ENCODE data around the gene TM6SF1. TPM values are rescaled to one million over a fixed set of nuclear protein-coding genes. Genes with fewer than 3 reads are reported as not detected.

TM6SF1 gene
- total and polyA plus RNA-seq, 2 experiments from 2014 or later = 0.14 TPM; not detected in 1

DNA sequence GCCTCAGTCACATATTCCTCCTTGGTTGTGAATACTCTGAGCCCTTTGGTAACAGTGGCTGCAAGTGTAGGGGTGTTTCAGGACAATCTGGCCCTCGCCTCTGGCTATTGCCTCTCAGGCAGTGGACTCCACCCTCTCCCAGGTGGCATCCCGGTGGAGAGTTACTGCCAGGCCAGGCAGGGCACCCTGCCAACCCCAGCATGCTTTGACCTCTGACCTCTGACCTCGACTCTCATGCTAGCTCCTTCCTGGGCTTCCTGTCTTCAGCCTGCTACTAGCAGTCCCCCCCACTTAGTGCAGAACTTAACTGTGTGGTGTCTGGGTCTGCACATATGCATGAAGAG is 5.5 kb downstream of the TM6SF1 start:
- Histone ChIP-seq H3K36me3 (ENCODE audit: low read depth) (no peaks in the 10 kb centered on the region), H2AFZ (no peak overlapping the region), H3K4me1 (ENCODE audit: insufficient read depth) (no peaks in the 10 kb centered on the region), H3K9ac (no peak overlapping the region), H3K27ac (no peak overlapping the region), H3K9me3 (ENCODE audit: low read depth) (no peaks in the 10 kb centered on the region), H3K4me3 (no peak overlapping the region), H3K27me3 (replicated peaks; ENCODE audit: insufficient read depth) (peaks cover 22% of the 10 kb centered on the region), H4K20me1 (ENCODE audit: insufficient read depth) (no peaks in the 10 kb centered on the region), H3K9me2 (ENCODE audit: insufficient read depth) (no peaks in the 10 kb centered on the region), H3K4me2 (ENCODE audit: unreplicated experiment) (no peak overlapping the region), H3K79me2 (ENCODE audit: insufficient read depth) (no peaks in the 10 kb centered on the region), H3F3A (ENCODE audit: insufficient read depth) (no peaks in the 10 kb centered on the region)
- no peak for TF ChIP-seq EZH2 (IDR thresholded peaks at IDR 0.05; ENCODE audit: insufficient read depth, poor library complexity, severe bottlenecking)
- TF ChIP-seq EZH2phosphoT487 (IDR thresholded peaks at IDR 0.05; ENCODE audit: insufficient read depth, low read depth) = no peak
- in situ Hi-C loops (cut with MboI) = no loop called here
- WGBS, 2 experiments (ENCODE audit: low coverage in 1 of 2, low lambda C conversion rate in 2 of 2, missing lambda C conversion rate in 2 of 2) = 66 to 71% methylated on average over 3 of the region's 3 CpGs
- no peak for DNase-seq

GRCh38 chr15:83113881-83114674 is 6.6 kb downstream of the TM6SF1 start:
- H3K4me2 ChIP-seq (ENCODE audit: unreplicated experiment) = no peak overlapping the region
- no peaks in the 10 kb centered on the region for H3K4me1 ChIP-seq (ENCODE audit: insufficient read depth)

DNA sequence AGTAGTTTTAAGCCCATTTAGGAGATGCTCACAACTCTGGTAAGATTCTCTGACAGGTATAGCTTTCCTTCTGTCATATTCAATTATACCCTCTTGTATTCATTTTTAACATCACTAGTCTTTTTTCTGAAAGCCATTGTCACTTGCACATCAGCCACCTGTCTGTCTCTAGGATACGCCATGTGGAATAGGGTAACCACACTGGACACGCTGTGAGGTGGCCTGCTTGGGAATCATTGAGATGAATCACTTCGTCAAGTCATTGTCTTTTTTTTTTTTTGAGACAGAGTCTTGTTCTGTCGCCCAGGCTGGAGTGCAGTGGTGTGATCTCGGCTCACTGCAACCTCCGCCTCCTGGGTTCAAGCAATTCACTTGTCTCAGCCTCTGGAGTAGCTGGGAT is 7.4 kb downstream of the TM6SF1 start:
- no peak for DNase-seq
- no peaks in the 10 kb centered on the region for H3K79me2 ChIP-seq (ENCODE audit: insufficient read depth)
- in situ Hi-C loops (cut with MboI) = no loop called here

More at GRCh38 chr15:83113881-83114674, 6.6 kb downstream of the TM6SF1 start:
- no peaks in the 10 kb centered on the region for H3K36me3 ChIP-seq (ENCODE audit: low read depth)
- peaks cover 10% of the 10 kb centered on the region; the same call in 1 of the 2 replicates for H3K27me3 ChIP-seq (replicated peaks; ENCODE audit: insufficient read depth)
- no peaks in the 10 kb centered on the region for H3K79me2 ChIP-seq (ENCODE audit: insufficient read depth)
- no peaks in the 10 kb centered on the region for H4K20me1 ChIP-seq (ENCODE audit: insufficient read depth)
- TF ChIP-seq EZH2phosphoT487 (IDR thresholded peaks at IDR 0.05; ENCODE audit: insufficient read depth, low read depth) (no peak), EZH2 (IDR thresholded peaks at IDR 0.05; ENCODE audit: insufficient read depth, poor library complexity, severe bottlenecking) (no peak)
- H3K9ac ChIP-seq = no peak overlapping the region
- DNase-seq = no peak
- H2AFZ ChIP-seq = no peak overlapping the region
- H3K4me3 ChIP-seq = no peak overlapping the region
- WGBS, 2 experiments (ENCODE audit: low coverage in 1 of 2, low lambda C conversion rate in 2 of 2, missing lambda C conversion rate in 2 of 2) = 63 to 67% methylated on average over 5 of the region's 5 CpGs
- H3F3A ChIP-seq (ENCODE audit: insufficient read depth) = no peaks in the 10 kb centered on the region
- H3K27ac ChIP-seq = no peak overlapping the region
- H3K9me3 ChIP-seq (ENCODE audit: low read depth) = no peaks in the 10 kb centered on the region
- H3K9me2 ChIP-seq (ENCODE audit: insufficient read depth) = no peaks in the 10 kb centered on the region
- in situ Hi-C loops (cut with MboI) = no loop called here

DNA sequence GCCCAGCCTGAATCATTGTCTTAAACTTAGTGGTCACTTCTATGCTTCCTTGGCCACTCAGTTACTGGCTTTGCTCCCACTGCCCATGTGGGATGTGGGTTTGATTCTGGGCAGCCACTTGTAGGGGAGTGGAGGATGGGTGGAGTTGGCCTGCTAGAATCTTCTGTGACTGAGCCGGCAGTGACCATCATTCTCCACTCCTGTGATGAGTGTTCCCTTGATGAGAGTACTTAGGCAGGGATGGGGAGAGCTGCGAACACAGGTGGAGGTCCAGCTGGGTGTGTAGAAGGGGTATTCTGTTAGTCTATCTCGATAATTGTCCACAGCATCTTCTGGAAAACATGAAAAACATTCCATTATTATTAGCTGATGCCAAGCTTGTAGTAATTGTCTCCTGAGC is 8.0 kb downstream of the TM6SF1 start:
- no peaks in the 10 kb centered on the region for H3K27me3 ChIP-seq (replicated peaks; ENCODE audit: insufficient read depth)
- WGBS, 2 experiments (ENCODE audit: low coverage in 1 of 2, low lambda C conversion rate in 2 of 2, missing lambda C conversion rate in 2 of 2) = 87 to 90% methylated on average over 3 of the region's 3 CpGs

More for the DNA sequence above, 7.4 kb downstream of the TM6SF1 start:
- no peaks in the 10 kb centered on the region for H3K9me3 ChIP-seq (ENCODE audit: low read depth)
- no peak overlapping the region for H3K4me3 ChIP-seq
- H3K9ac ChIP-seq = no peak overlapping the region
- no peaks in the 10 kb centered on the region for H3K4me1 ChIP-seq (ENCODE audit: insufficient read depth)
- no peaks in the 10 kb centered on the region for H3K9me2 ChIP-seq (ENCODE audit: insufficient read depth)
- no peak overlapping the region for H2AFZ ChIP-seq
- no peak overlapping the region for H3K27ac ChIP-seq
- no peaks in the 10 kb centered on the region for H3F3A ChIP-seq (ENCODE audit: insufficient read depth)
- WGBS, 2 experiments (ENCODE audit: low coverage in 1 of 2, low lambda C conversion rate in 2 of 2, missing lambda C conversion rate in 2 of 2) = 87 to 88% methylated on average over 6 of the region's 6 CpGs
- H3K27me3 ChIP-seq (replicated peaks; ENCODE audit: insufficient read depth) = 0 out of 2 replicates have a peak, but pooled peaks cover 5% of the 10 kb centered on the region
- no peaks in the 10 kb centered on the region for H3K36me3 ChIP-seq (ENCODE audit: low read depth)
- no peak for TF ChIP-seq EZH2phosphoT487 (IDR thresholded peaks at IDR 0.05; ENCODE audit: insufficient read depth, low read depth)
- no peak for TF ChIP-seq EZH2 (IDR thresholded peaks at IDR 0.05; ENCODE audit: insufficient read depth, poor library complexity, severe bottlenecking)
- H3K4me2 ChIP-seq (ENCODE audit: unreplicated experiment) = no peak overlapping the region
- no peaks in the 10 kb centered on the region for H4K20me1 ChIP-seq (ENCODE audit: insufficient read depth)

More for the DNA sequence above, 8.0 kb downstream of the TM6SF1 start:
- no peak overlapping the region for H3K27ac ChIP-seq
- DNase-seq = no peak
- H3F3A ChIP-seq (ENCODE audit: insufficient read depth) = no peaks in the 10 kb centered on the region
- TF ChIP-seq EZH2 (IDR thresholded peaks at IDR 0.05; ENCODE audit: insufficient read depth, poor library complexity, severe bottlenecking) (no peak), EZH2phosphoT487 (IDR thresholded peaks at IDR 0.05; ENCODE audit: insufficient read depth, low read depth) (no peak)
- H3K79me2 ChIP-seq (ENCODE audit: insufficient read depth) = no peaks in the 10 kb centered on the region
- no peaks in the 10 kb centered on the region for H3K36me3 ChIP-seq (ENCODE audit: low read depth)
- H3K4me3 ChIP-seq = no peak overlapping the region
- no peaks in the 10 kb centered on the region for H4K20me1 ChIP-seq (ENCODE audit: insufficient read depth)
- H3K9ac ChIP-seq = no peak overlapping the region
- H3K9me3 ChIP-seq (ENCODE audit: low read depth) = no peaks in the 10 kb centered on the region
- no peak overlapping the region for H2AFZ ChIP-seq
- H3K4me2 ChIP-seq (ENCODE audit: unreplicated experiment) = no peak overlapping the region
- H3K9me2 ChIP-seq (ENCODE audit: insufficient read depth) = no peaks in the 10 kb centered on the region
- in situ Hi-C loops (cut with MboI) = no loop called here
- H3K4me1 ChIP-seq (ENCODE audit: insufficient read depth) = no peaks in the 10 kb centered on the region
